Mucosa of descending colon (tissue), 3 donors: ENCODE measurements around the gene PLPP2. TPM values are rescaled to one million over a fixed set of nuclear protein-coding genes. Genes with fewer than 3 reads are reported as not detected.
A peak's percentile ranks its signal among the peaks of the same experiment; 100 is the strongest.

Experiments used
- ATAC-seq: fragments of 200-7000 bp; cut with Tn5 transposase; one replicate; pipeline ENCODE4 v1.9.1; 2020; ENCODE audit warnings: mild to moderate bottlenecking, moderate library complexity
- DNase-seq, 3 donors: peaks; one replicate each; pipeline ENCODE4 v3.0.0-alpha.2; 2020
- H3K36me3 ChIP-seq: fragments of 200-600 bp; one replicate; pipeline ENCODE4 v1.8.0; 2021; ENCODE audit warnings: low read depth, mild to moderate bottlenecking
- H3K4me1 ChIP-seq: fragments of 200-600 bp; one replicate; pipeline ENCODE4 v1.8.0; 2021; ENCODE audit warnings: low read depth, mild to moderate bottlenecking
- H3K4me3 ChIP-seq: fragments of 200-600 bp; one replicate; pipeline ENCODE4 v1.8.0; 2021; ENCODE audit warnings: mild to moderate bottlenecking
- H3K9me3 ChIP-seq: fragments of 200-600 bp; one replicate; pipeline ENCODE4 v1.8.0; 2021; ENCODE audit warnings: mild to moderate bottlenecking
- CTCF ChIP-seq: fragments of 200-600 bp; IDR thresholded peaks from one replicate; pipeline ENCODE4 v1.8.0; 2022; ENCODE audit warnings: antibody characterized with exemption, mild to moderate bottlenecking
- intact Hi-C, 2 donors: fragments of 100-400 bp; cut with DNase I in 1 of 2; cut with micrococcal nuclease in 1 of 2; formaldehyde crosslinking; loops; one replicate each; pipeline versions ENCODE4 v1.11.0 to v1.11.1; 2022; cut with DNase I, micrococcal nuclease
- total RNA-seq, 3 donors: library from RNA; stranded (reverse); fragmentation: NEBNext Ultra II Directional in 2 of 3; extraction: Animal tissue kit (Norgen Biotek cat#: 25700) in 2 of 3; gene quantifications; one replicate each; pipeline versions ENCODE4 v1.2.1 to v1.2.4, GENCODE V29; 2021 to 2023
- donor health status: DM: no; HTN: no; CAD: no; lungs with moderate emphysema.
- donor health status: DM: no; HTN: no; CAD: no.
- donor health status: DM: no; HTN: yes; CAD: no.

The PLPP2 gene
- total RNA-seq, 3 donors from 2014 or later, result 41.9 to 107 (median 75.4) TPM

GRCh38 chr19:305240-306150 lies 14.3 kb upstream of the PLPP2 start:
- DNase-seq (peak in 1 of 3 donors; percentile 38), ATAC-seq (no peak)
- no peak for TF ChIP-seq CTCF
- H3K9me3 ChIP-seq, result no peaks in the 10 kb centered on the region
- intact Hi-C loops, result no loop called here
- no peaks in the 10 kb centered on the region for H3K4me1 ChIP-seq
- no peak overlapping the region for H3K4me3 ChIP-seq
- H3K36me3 ChIP-seq, result no peaks in the 10 kb centered on the region

- Histone ChIP-seq H3K9me3 (no peaks in the 10 kb centered on the region), H3K4me1 (peaks cover 25% of the 10 kb centered on the region), H3K4me3 (no peak overlapping the region), H3K36me3 (no peaks in the 10 kb centered on the region)
- intact Hi-C loops, result no loop called here
- ATAC-seq (no peak), DNase-seq (peak in 2 of 3 donors; percentile 14 to 45)
- no peak for TF ChIP-seq CTCF
These were observed 5.4 kb upstream of the PLPP2 start for GRCh38 chr19:296476-297225.

GRCh38 chr19:295687-296370 lies 4.6 kb upstream of the PLPP2 start:
- H3K36me3 ChIP-seq, result no peaks in the 10 kb centered on the region
- peak in 1 of 3 donors; percentile 7 for DNase-seq
- no peak for TF ChIP-seq CTCF
- intact Hi-C loops, result no loop called here
- no peak for ATAC-seq
- no peak overlapping the region for H3K4me3 ChIP-seq
- peaks cover 25% of the 10 kb centered on the region for H3K4me1 ChIP-seq
- no peaks in the 10 kb centered on the region for H3K9me3 ChIP-seq

- Histone ChIP-seq H3K4me1 (peaks cover 25% of the 10 kb centered on the region), H3K36me3 (no peaks in the 10 kb centered on the region), H3K4me3 (no peak overlapping the region), H3K9me3 (no peaks in the 10 kb centered on the region)
- DNase-seq (peak in 2 of 3 donors; percentile 59 to 72), ATAC-seq (peak; percentile 50)
- peak; percentile 82 for TF ChIP-seq CTCF
- intact Hi-C loops, result no loop called here
These were observed 3.9 kb upstream of the PLPP2 start for GRCh38 chr19:294946-295686.
